GM18526 (cell line): ENCODE results near the gene FIBCD1.

Experiments used
- POLR2A ChIP-seq: IDR thresholded peaks from 3 replicates; pipeline ENCODE4 v1.6.1; 2011; ENCODE audit not compliant: insufficient read length; ENCODE audit errors: extremely low read depth

Gene FIBCD1

DNA sequence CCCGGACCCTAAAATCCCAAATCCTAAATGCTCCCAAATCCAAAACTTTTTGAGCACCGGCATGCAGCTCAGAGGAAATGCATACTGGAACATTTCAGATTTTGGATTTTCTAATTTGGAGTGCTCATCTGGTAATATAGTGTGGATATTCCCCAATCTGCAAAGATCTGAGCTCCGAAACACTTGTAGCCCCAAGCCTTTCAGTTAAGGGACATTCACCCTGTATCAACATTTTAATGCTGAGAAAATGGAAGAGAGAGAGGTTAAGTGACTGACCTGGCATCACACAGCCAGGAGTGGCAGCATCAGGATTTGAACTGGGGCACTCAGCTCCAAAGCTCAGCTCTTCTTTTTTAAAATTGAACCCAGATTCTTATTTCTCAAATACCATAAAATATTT lies 73.1 kb downstream of the FIBCD1 start:
- no peak for TF ChIP-seq POLR2A

DNA sequence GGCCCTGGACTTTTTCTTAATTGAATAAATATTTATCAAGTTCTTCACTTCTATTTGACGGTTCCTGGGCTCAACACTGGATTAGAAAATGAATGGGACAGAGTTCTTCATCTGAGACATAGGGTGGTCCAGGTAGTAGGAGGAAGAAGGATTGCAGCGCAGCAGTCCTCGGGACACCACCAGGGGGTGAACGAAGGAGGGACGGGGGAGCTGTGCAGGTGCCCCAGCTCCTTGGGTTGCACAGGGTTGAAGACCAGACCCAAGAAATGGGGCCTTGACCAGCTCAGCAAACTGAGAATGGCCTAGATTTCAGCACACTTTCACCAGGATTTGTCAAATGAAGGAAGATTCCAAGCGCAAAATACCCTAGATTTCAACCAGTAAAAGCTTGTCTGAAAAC lies 74.5 kb downstream of the FIBCD1 start:
- TF ChIP-seq POLR2A = no peak

DNA sequence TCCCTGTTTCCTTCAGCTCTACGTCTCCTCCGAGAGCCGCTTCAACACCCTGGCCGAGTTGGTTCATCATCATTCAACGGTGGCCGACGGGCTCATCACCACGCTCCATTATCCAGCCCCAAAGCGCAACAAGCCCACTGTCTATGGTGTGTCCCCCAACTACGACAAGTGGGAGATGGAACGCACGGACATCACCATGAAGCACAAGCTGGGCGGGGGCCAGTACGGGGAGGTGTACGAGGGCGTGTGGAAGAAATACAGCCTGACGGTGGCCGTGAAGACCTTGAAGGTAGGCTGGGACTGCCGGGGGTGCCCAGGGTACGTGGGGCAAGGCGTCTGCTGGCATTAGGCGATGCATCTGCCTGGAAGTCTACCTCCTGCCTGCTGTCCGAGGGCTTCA lies 76.3 kb downstream of the FIBCD1 start:
- TF ChIP-seq POLR2A = no peak

DNA sequence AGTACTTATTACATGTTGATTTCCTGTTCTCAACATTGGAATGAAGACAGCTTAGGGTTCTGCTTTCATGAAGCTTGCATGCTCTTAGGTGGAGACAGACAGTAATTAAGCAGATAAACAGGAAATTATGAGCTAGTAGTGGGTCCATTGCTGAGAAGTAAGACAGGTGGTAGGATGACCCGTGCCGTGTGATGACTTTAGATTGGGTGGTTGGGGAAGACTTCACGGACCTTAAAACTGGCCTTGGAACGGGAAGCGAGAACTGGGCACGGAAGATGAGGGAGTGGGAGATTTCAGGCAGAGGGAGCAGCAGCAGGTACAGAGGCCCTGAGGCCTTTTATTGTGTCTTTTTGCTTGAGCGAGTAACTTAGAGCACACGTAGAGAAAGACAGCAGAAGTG lies 76.8 kb downstream of the FIBCD1 start:
- TF ChIP-seq POLR2A = no peak

DNA sequence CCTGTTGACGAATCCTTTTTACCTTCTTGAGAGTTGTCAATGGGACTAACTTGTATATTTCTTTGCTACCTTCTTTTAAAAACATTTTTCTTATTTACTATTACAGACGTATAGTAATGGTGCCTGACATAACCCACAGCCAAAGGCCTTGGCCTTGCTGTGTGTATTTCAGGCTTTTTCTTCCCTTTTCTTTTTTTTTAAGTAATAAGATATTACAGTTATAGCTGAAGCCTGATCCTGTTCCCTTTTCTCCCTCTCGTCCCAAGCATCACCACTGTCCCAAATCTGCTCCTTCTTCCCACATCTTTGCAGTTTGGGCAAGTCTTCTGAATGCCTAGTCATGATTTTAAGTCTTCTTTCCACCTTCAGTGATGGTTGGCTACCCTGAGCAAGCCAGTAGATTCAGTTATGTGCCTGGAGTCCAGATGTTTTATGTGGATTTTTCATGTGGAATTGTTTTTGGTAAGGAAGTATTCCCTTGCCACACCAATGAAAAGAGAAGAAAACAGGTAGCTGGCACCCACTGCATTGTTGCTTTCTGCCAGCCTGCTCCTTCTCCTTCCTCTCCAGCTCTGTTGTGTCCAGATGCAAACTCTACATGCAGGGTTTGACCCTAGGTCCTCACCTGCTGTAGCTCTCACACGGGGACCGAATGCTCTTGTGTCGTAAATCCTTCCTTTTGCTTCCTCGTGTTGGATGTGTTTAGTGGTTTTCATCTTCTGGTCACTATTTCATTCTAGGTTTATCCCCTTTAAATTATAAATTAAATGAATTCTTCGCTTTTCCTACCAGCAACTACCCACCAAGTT lies 77.5 kb downstream of the FIBCD1 start:
- no peak for TF ChIP-seq POLR2A

DNA sequence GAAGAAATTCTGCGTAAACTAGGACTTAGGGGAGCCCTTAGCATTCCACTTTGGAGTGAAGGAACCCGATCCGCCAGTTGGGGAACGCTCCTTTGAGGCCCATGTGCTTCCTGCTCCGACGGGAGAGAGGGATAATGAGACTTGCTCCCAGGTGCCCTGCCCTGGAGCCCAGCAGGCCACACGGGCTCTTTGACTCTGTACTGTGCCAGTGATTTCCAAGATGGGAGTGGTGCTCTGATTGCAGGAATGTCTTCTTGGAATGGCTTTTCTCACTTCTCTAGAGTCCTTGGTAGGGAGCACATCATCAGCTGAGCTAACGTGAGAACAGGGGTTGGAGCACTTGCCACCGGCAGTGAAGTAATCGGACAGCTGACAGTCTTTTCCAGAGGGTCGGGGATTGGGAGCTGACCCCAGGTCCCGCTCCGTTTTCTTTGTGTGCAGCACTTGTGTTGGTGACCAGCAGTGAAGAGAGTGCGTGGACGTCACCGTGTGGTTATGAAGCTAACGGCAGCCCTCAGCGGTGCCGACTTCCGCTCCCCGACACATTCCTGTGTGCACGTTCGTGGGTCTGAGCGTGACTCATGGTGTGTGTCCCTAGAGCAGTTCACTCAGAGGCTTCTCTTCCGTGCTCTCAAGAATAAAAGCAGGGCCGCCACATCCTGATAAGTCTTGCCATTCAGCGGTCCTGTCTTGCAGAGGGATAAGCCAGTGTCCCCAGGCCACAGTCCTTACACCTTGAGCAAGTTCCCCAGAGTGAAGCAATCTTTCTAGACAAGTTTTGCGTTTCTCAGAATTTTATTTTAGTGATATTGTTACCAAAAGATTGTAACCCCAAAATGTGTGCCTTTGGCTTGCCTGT lies 78.4 kb downstream of the FIBCD1 start:
- no peak for TF ChIP-seq POLR2A

DNA sequence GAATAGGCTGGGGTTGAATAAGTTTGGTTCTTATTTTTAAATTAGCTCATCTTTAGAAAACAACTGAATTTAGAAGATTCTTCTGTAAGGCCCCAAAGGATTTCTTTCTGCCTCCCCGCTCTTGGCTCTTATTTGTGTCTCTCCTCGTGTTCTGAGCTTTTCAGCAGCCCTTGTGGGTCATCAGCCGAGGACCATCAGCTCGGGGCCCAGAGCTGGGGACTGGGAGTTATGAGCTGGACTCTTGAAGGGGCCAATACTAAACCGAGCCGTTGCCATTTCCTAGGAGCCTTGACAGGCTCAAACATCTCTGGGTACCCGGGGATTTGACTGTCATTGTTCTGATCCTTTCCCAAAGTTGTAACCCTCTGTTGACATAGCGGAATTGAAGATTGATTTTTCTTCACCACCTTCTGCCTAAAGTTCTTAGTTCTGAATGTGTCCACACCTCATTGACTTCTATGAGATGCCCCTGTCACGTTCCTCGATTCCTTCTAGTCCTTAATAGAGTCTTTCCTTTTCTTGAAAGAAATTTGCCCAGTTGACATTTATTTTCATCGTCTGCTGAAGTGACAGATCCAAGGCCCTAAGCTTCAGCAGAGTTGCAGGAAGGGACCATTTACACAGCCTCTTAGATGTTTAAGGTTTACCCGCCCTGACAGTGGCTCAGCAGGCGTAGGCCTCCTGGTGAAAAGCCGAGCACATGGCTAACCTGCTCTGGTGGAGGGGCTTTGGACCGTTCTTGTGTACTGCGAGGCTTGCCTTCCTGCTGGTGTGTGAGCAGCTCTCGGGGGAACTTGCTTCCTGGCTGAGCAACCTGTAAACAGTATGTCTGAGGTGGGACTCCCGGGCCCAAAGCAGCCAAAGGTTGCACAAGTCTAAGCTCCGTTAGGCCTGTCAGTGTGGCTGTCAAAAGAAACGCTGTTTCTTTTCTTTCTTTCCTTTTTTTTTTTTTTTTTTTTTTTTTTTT lies 80.0 kb downstream of the FIBCD1 start:
- no peak for TF ChIP-seq POLR2A

DNA sequence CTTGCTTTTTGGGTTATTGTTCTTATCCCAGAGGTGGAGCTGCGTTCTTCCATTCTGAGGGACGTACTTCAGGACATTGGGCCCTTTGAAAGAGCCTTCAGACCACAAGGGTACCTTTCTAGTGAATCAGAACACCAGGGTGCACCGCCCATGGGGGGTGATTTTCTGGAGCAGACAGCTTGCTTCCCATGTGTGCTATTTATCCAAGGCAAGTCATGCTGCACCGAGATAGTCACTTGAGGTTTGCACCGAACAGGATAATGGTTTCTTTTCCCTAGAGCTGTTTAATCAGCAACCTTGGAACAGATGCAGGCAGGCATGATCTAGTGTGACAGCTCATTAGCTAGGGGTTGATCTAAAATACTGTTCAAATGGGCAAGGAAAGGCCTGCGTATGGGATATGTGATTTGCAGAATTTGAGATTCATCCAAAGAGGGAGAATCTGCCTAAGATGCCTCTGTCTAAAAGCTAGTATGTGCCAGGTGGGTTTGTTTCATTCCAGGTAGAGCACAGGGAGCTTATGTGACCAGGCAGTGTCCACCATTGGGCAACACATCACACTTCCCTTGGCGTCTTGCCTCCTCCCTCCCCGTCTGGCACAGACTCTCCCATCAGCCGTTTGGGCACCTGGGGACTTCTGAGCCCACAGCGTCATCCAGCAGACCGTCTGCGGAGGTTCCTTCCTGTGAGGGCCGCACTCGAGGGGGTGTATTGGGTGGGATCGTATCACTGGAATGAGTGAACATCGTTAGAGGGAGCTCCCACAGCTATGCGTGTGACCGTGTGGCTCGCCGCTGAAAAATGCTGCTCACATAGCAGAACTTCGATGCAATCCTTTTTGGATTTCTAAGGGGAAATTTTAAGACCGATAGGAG lies 80.9 kb downstream of the FIBCD1 start:
- no peak for TF ChIP-seq POLR2A

DNA sequence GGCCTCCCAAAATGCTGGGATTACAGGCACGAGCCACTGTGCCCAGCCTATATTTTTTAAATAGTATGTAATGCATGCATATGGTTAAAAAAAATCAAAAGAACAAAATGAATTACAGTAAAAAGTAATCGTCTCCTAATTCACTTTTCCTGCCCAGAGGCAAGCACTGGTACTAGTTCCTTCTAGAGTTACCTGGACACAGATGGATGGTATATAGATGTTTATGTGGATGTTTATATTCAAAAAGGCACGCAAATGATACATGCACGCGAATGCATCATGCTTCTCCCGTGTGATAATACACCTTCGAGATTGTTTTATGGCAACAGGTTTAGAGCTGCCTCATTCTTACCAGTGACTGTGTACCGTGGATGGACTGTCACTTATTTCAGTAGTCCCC lies 82.6 kb downstream of the FIBCD1 start:
- TF ChIP-seq POLR2A = no peak

DNA sequence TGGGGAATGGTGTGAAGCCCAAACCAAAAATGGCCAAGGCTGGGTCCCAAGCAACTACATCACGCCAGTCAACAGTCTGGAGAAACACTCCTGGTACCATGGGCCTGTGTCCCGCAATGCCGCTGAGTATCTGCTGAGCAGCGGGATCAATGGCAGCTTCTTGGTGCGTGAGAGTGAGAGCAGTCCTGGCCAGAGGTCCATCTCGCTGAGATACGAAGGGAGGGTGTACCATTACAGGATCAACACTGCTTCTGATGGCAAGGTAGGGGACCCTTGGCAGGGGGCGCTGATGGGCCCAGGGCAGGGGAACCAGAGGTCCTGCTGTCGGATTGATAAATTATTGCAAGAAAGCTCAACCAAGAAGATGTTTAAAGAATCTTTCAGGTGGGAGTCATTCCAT lies 84.2 kb downstream of the FIBCD1 start:
- no peak for TF ChIP-seq POLR2A

DNA sequence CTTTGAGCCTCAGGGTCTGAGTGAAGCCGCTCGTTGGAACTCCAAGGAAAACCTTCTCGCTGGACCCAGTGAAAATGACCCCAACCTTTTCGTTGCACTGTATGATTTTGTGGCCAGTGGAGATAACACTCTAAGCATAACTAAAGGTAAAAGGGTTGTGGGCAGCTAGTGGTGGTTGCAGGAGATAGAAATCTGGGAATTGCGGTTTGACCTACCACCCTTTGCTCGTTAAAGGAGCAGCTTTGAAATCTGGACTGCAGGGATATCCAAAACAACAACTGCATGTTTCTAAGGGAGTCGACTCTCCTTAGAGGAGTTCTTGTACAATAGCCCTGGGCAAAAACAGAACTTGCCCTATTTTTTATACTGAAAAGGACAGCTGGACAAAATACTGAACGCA lies 85.0 kb downstream of the FIBCD1 start:
- no peak for TF ChIP-seq POLR2A

DNA sequence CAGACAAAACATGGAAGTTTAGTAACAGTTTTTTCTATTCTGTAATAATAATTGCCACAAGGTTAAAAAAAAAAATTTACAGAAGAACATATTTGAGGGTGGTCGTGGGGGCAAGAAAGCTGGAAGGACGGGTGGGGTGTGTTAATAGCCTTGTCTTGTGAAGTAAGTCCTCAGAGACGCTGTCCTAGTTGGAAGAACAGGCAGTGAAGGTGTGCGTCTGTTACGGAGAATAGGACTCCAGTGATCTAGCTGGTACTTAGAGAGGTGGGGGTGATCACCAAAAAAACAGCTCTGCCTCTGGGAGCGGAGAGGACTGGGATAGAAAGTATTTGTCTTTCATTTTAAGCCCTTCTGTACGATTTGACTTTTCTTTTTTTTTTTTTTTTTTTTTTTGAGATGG lies 86.2 kb downstream of the FIBCD1 start:
- no peak for TF ChIP-seq POLR2A
